HepG2 (cell line): ENCODE data around the gene ZFP90. TPM values are rescaled to one million over a fixed set of nuclear protein-coding genes. Genes with fewer than 3 reads are reported as not detected.

Experiments
- ARID5B ChIP-seq: IDR thresholded peaks from 2 replicates; pipeline ENCODE4 v1.4.0; 2020; ENCODE audit warnings: mild to moderate bottlenecking, missing genetic modification reagents
- CREM ChIP-seq, 2 experiments: sonication (generic) in 1 of 2; formaldehyde crosslinking in 1 of 2; IDR thresholded peaks; 2 replicates each; pipeline versions ENCODE4 v1.4.0 to v1.6.1; 2016 to 2020; ENCODE audit warnings: antibody characterized with exemption in 1 of 2, mild to moderate bottlenecking in 1 of 2, missing genetic modification reagents in 1 of 2
- HNF4A ChIP-seq: sonication (generic); formaldehyde crosslinking; IDR thresholded peaks from 2 replicates; pipeline ENCODE4 v1.4.0; 2020; ENCODE audit warnings: missing genetic modification reagents
- HNRNPL ChIP-seq: fragments of 200-400 bp; formaldehyde crosslinking; IDR thresholded peaks from 2 replicates; pipeline ENCODE4 v1.6.1; 2017; ENCODE audit warnings: mild to moderate bottlenecking, low read depth, low read length
- POGK ChIP-seq: sonication (generic); formaldehyde crosslinking; conservative IDR thresholded peaks from 2 replicates; pipeline ENCODE4 v1.8.0; 2022; ENCODE audit warnings: mild to moderate bottlenecking, moderate library complexity, missing genetic modification reagents
- PPARG ChIP-seq: conservative IDR thresholded peaks from 2 replicates; pipeline ENCODE4 v1.6.1; 2016; ENCODE audit warnings: missing biosample characterization, missing genetic modification reagents
- TCF7 ChIP-seq: sonication (generic); IDR thresholded peaks from 2 replicates; pipeline ENCODE4 v1.6.1; 2016; ENCODE audit warnings: antibody characterized with exemption, low read depth
- ZHX1 ChIP-seq: sonication (generic); formaldehyde crosslinking; IDR thresholded peaks from 2 replicates; pipeline ENCODE4 v1.8.1; 2022; ENCODE audit warnings: low read depth, mild to moderate bottlenecking, missing genetic modification reagents
- ZHX2 ChIP-seq, 2 experiments: sonication (generic) in 1 of 2; formaldehyde crosslinking in 1 of 2; IDR thresholded peaks; 2 replicates each; pipeline versions ENCODE4 v1.6.1 to v1.9.0; 2014 to 2022; ENCODE audit warnings: antibody characterized with exemption in 1 of 2, borderline replicate concordance in 1 of 2, inconsistent platforms in 1 of 2, low read depth in 1 of 2, missing genetic modification reagents in 1 of 2
- ZNF704 ChIP-seq: sonication (generic); formaldehyde crosslinking; IDR thresholded peaks from 2 replicates; pipeline ENCODE4 v1.8.1; 2023; ENCODE audit warnings: mild to moderate bottlenecking, inconsistent platforms, moderate library complexity, missing genetic modification reagents, borderline replicate concordance
- polyA plus RNA-seq, 8 experiments: library from polyadenylated mRNA; depleted of rRNA in 3 of 8; stranded (reverse) in 7 of 8; unstranded in 1 of 8; fragments of >200 nt; fragmentation: Illumina TruSeq in 4 of 8; extraction: Trizol in 4 of 8; gene quantifications; 2 replicates each; pipeline versions ENCODE4 v1.2.1 to v1.2.3, GENCODE V29; 2011 to 2016; ENCODE audit warnings: low read depth in 4 of 8, missing spikeins in 1 of 8, mixed read lengths in 1 of 8; ENCODE audit not compliant: insufficient read depth in 1 of 8
- total RNA-seq, 5 experiments: library from RNA; depleted of rRNA; stranded (reverse); fragments of >200 nt; fragmentation: Illumina TruSeq; extraction: Trizol; gene quantifications; 2 replicates each; pipeline ENCODE4 v1.2.3, GENCODE V29; 2016; ENCODE audit warnings: low read depth in 1 of 5

Gene ZFP90
- total and polyA plus RNA-seq, 2 of the 13 experiments (the other 11 are each of a cell fraction or from before 2014, with no cell fraction given), result 17.6 to 18.9 TPM

- TF ChIP-seq HNF4A (CRISPR knock-in tag) (peak; percentile 45), ZHX2 (IDR thresholded peaks at IDR 0.05; ENCODE audit: low read depth) (peak; percentile 85; the same call in 1 of the 2 replicates), ZHX2 (CRISPR knock-in tag; IDR thresholded peaks at IDR 0.05; ENCODE audit: borderline replicate concordance) (peak; percentile 92; the same call in 1 of the 2 replicates), ARID5B (no peak), PPARG (CRISPR knock-in tag) (0 out of 2 replicates have a peak, but pooled peaks have one; percentile 33), CREM (IDR thresholded peaks at IDR 0.05) (no peak; the same call in none of the 2 replicates), CREM (CRISPR knock-in tag; IDR thresholded peaks at IDR 0.05) (no peak), POGK (CRISPR knock-in tag) (peak; percentile 55; the same call in 1 of the 2 replicates), ZNF704 (CRISPR knock-in tag) (0 out of 2 replicates have a peak, but pooled peaks have one; percentile 9), TCF7 (no peak), HNRNPL (no peak), ZHX1 (CRISPR knock-in tag) (no peak)
Measured at GRCh38 chr16:68538880-68539701, at the start of gene ZFP90 (continued).
